Ishikawa (cell line): ENCODE data around the gene EFCAB10.

Source experiments
- CEBPB ChIP-seq: IDR thresholded peaks from 2 replicates; pipeline ENCODE4 v1.6.1; 2012
- CREB1 ChIP-seq: IDR thresholded peaks from 2 replicates; pipeline ENCODE4 v1.6.1; 2012; ENCODE audit warnings: low read depth
- EGR1 ChIP-seq: IDR thresholded peaks from 2 replicates; pipeline ENCODE4 v1.6.1; 2012
- EP300 ChIP-seq: IDR thresholded peaks from 2 replicates; pipeline ENCODE4 v1.6.1; 2012; ENCODE audit warnings: borderline replicate concordance
- FOXM1 ChIP-seq: IDR thresholded peaks from 2 replicates; pipeline ENCODE4 v1.6.1; 2012; ENCODE audit warnings: low read depth, borderline replicate concordance
- MAX ChIP-seq: IDR thresholded peaks from 2 replicates; pipeline ENCODE4 v1.6.1; 2012
- NFIC ChIP-seq: IDR thresholded peaks from 2 replicates; pipeline ENCODE4 v1.6.1; 2012
- RAD21 ChIP-seq: IDR thresholded peaks from 2 replicates; pipeline ENCODE4 v1.6.1; 2012; ENCODE audit warnings: low read depth
- REST ChIP-seq: IDR thresholded peaks from 2 replicates; pipeline ENCODE4 v1.6.1; 2012; ENCODE audit warnings: low read depth, mild to moderate bottlenecking
- TAF1 ChIP-seq: IDR thresholded peaks from 2 replicates; pipeline ENCODE4 v1.6.1; 2012; ENCODE audit warnings: low read depth, mild to moderate bottlenecking
- TCF12 ChIP-seq: IDR thresholded peaks from 2 replicates; pipeline ENCODE4 v1.6.1; 2012; ENCODE audit warnings: low read depth
- TEAD4 ChIP-seq: IDR thresholded peaks from 2 replicates; pipeline ENCODE4 v1.6.1; 2012
- USF1 ChIP-seq: IDR thresholded peaks from 2 replicates; pipeline ENCODE4 v1.6.1; 2012
- YY1 ChIP-seq: IDR thresholded peaks from 2 replicates; pipeline ENCODE4 v1.6.1; 2012; ENCODE audit warnings: low read depth
- ZBTB7A ChIP-seq: IDR thresholded peaks from 2 replicates; pipeline ENCODE4 v1.6.1; 2012; ENCODE audit warnings: low read depth

EFCAB10 gene

GRCh38 chr7:105612806-105613205 is 31.5 kb upstream of the EFCAB10 start:
- TF ChIP-seq EP300, result no peak
- TF ChIP-seq TCF12, result no peak

GRCh38 chr7:105611856-105612775 is 30.8 kb upstream of the EFCAB10 start:
- TF ChIP-seq TEAD4 (no peak), EGR1 (no peak), REST (no peak), MAX (no peak)

GRCh38 chr7:105610165-105610930 is 29.1 kb upstream of the EFCAB10 start:
- TF ChIP-seq EGR1 (no peak), NFIC (no peak), RAD21 (no peak), TCF12 (no peak), CEBPB (no peak), REST (no peak), USF1 (no peak), ZBTB7A (no peak), MAX (no peak), EP300 (no peak), TEAD4 (no peak), FOXM1 (no peak), YY1 (no peak)

GRCh38 chr7:105602325-105603305 is 21.3 kb upstream of the EFCAB10 start:
- TF ChIP-seq ZBTB7A (no peak), TCF12 (no peak), TAF1 (no peak), NFIC (no peak), TEAD4 (no peak), EP300 (no peak), YY1 (no peak), RAD21 (no peak), REST (no peak), FOXM1 (no peak), EGR1 (no peak), MAX (no peak), CEBPB (no peak), USF1 (no peak), CREB1 (no peak)
